SK-N-SH treated with all-trans-retinoic acid at 6 μM for 48 hours (cell line): ENCODE data around the gene CAV1.

Source experiments
- ATAC-seq: fragments of 200-7000 bp; cut with Tn5 transposase; 3 replicates; pipeline ENCODE4 v1.9.1; 2020; ENCODE audit warnings: mild to moderate bottlenecking, moderate library complexity
- ARNTL ChIP-seq: fragments of 450-650 bp; formaldehyde crosslinking; IDR thresholded peaks from 2 replicates; pipeline ENCODE4 v1.5.0; 2020; ENCODE audit warnings: low read depth, mild to moderate bottlenecking, moderate library complexity, borderline replicate concordance
- BACH2 ChIP-seq: fragments of 250-450 bp; sonication (Bioruptor Pico); IDR thresholded peaks from 2 replicates; pipeline ENCODE4 v1.9.0; 2021; ENCODE audit warnings: mild to moderate bottlenecking, borderline replicate concordance
- CSDC2 ChIP-seq: fragments of 250-450 bp; sonication (Bioruptor Pico); IDR thresholded peaks from 2 replicates; pipeline ENCODE4 v1.5.0; 2020; ENCODE audit warnings: mild to moderate bottlenecking, moderate library complexity
- CSRNP3 ChIP-seq: fragments of 250-450 bp; sonication (Bioruptor Pico); IDR thresholded peaks from 2 replicates; pipeline ENCODE4 v1.5.1; 2021; ENCODE audit warnings: mild to moderate bottlenecking, moderate library complexity
- ESRRG ChIP-seq: fragments of 250-450 bp; sonication (Bioruptor Pico); IDR thresholded peaks from 2 replicates; pipeline ENCODE4 v1.6.1; 2021; ENCODE audit warnings: mild to moderate bottlenecking
- GLIS3 ChIP-seq: fragments of 250-450 bp; sonication (Bioruptor Pico); IDR thresholded peaks from 2 replicates; pipeline ENCODE4 v1.5.0; 2020; ENCODE audit warnings: mild to moderate bottlenecking, moderate library complexity
- ISL1 ChIP-seq: fragments of 250-450 bp; sonication (Bioruptor Pico); IDR thresholded peaks from 2 replicates; pipeline ENCODE4 v2.1.2; 2022; ENCODE audit warnings: mild to moderate bottlenecking, moderate library complexity
- OSR1 ChIP-seq: fragments of 250-450 bp; sonication (Bioruptor Pico); IDR thresholded peaks from 2 replicates; pipeline ENCODE4 v1.8.0; 2022; ENCODE audit warnings: moderate library complexity, mild to moderate bottlenecking, inconsistent platforms
- PATZ1 ChIP-seq: fragments of 250-450 bp; sonication (Bioruptor Pico); IDR thresholded peaks from 2 replicates; pipeline ENCODE4 v1.8.0; 2020; ENCODE audit warnings: mild to moderate bottlenecking, moderate library complexity, borderline replicate concordance
- PPARA ChIP-seq: fragments of 250-450 bp; sonication (Bioruptor Pico); IDR thresholded peaks from 2 replicates; pipeline ENCODE4 v1.5.0; 2020; ENCODE audit warnings: mild to moderate bottlenecking, borderline replicate concordance
- RARB ChIP-seq: fragments of 250-450 bp; sonication (Bioruptor Pico); IDR thresholded peaks from 2 replicates; pipeline ENCODE4 v1.8.0; 2021; ENCODE audit warnings: mild to moderate bottlenecking, moderate library complexity
- SNAI2 ChIP-seq: fragments of 250-450 bp; sonication (Bioruptor Pico); IDR thresholded peaks from 2 replicates; pipeline ENCODE4 v1.5.0; 2020; ENCODE audit warnings: mild to moderate bottlenecking, moderate library complexity
- TOX ChIP-seq: fragments of 250-450 bp; sonication (Bioruptor Pico); IDR thresholded peaks from 2 replicates; pipeline ENCODE4 v1.8.0; 2021; ENCODE audit warnings: mild to moderate bottlenecking, moderate library complexity, borderline replicate concordance
- ZFP3 ChIP-seq: fragments of 250-450 bp; sonication (Bioruptor Pico); IDR thresholded peaks from 2 replicates; pipeline ENCODE4 v1.5.0; 2020; ENCODE audit warnings: mild to moderate bottlenecking, moderate library complexity
- ZFP30 ChIP-seq: fragments of 450-650 bp; formaldehyde crosslinking; IDR thresholded peaks from 2 replicates; pipeline ENCODE4 v1.5.0; 2022; ENCODE audit warnings: mild to moderate bottlenecking, moderate library complexity
- ZNF565 ChIP-seq: fragments of 450-650 bp; formaldehyde crosslinking; conservative IDR thresholded peaks from 2 replicates; pipeline ENCODE4 v1.5.0; 2020; ENCODE audit warnings: low read depth, mild to moderate bottlenecking, moderate library complexity
- ZNF70 ChIP-seq: fragments of 450-650 bp; formaldehyde crosslinking; IDR thresholded peaks from 2 replicates; pipeline ENCODE4 v1.5.0; 2020; ENCODE audit warnings: mild to moderate bottlenecking, moderate library complexity
- ZNF8 ChIP-seq: fragments of 450-650 bp; formaldehyde crosslinking; IDR thresholded peaks from 2 replicates; pipeline ENCODE4 v1.5.0; 2020; ENCODE audit warnings: mild to moderate bottlenecking, moderate library complexity
- TF ChIP-seq, protein P1 (sequence below): fragments of 250-450 bp; sonication (Bioruptor Pico); IDR thresholded peaks from 2 replicates; pipeline ENCODE4 v1.5.0; 2020; ENCODE audit warnings: mild to moderate bottlenecking, moderate library complexity
- TF ChIP-seq, protein P2 (sequence below): fragments of 250-450 bp; sonication (Bioruptor Pico); IDR thresholded peaks from 2 replicates; pipeline ENCODE4 v1.5.1; 2020; ENCODE audit warnings: low read depth, mild to moderate bottlenecking, moderate library complexity

Gene CAV1

GRCh38 chr7:116565981-116566380 is 41.1 kb downstream of the CAV1 start (continued):
- no peak for TF ChIP-seq ARNTL
- TF ChIP-seq, protein P1, sequence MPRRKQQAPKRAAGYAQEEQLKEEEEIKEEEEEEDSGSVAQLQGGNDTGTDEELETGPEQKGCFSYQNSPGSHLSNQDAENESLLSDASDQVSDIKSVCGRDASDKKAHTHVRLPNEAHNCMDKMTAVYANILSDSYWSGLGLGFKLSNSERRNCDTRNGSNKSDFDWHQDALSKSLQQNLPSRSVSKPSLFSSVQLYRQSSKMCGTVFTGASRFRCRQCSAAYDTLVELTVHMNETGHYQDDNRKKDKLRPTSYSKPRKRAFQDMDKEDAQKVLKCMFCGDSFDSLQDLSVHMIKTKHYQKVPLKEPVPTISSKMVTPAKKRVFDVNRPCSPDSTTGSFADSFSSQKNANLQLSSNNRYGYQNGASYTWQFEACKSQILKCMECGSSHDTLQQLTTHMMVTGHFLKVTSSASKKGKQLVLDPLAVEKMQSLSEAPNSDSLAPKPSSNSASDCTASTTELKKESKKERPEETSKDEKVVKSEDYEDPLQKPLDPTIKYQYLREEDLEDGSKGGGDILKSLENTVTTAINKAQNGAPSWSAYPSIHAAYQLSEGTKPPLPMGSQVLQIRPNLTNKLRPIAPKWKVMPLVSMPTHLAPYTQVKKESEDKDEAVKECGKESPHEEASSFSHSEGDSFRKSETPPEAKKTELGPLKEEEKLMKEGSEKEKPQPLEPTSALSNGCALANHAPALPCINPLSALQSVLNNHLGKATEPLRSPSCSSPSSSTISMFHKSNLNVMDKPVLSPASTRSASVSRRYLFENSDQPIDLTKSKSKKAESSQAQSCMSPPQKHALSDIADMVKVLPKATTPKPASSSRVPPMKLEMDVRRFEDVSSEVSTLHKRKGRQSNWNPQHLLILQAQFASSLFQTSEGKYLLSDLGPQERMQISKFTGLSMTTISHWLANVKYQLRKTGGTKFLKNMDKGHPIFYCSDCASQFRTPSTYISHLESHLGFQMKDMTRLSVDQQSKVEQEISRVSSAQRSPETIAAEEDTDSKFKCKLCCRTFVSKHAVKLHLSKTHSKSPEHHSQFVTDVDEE, result no peak
- no peak for TF ChIP-seq ZNF8 (CRISPR knock-in tag)
- no peak for TF ChIP-seq RARB
- no peak for TF ChIP-seq ZNF565 (CRISPR knock-in tag)

GRCh38 chr7:116566666-116567065 is 41.8 kb downstream of the CAV1 start:
- TF ChIP-seq SNAI2 (CRISPR knock-in tag), result no peak
- TF ChIP-seq ZNF70 (CRISPR knock-in tag), result no peak
- TF ChIP-seq ISL1 (CRISPR knock-in tag), result no peak
- TF ChIP-seq BACH2 (CRISPR knock-in tag), result no peak
- no peak for TF ChIP-seq ZNF8 (CRISPR knock-in tag)
- TF ChIP-seq RARB, result no peak
- TF ChIP-seq, all 23 proteins: peak for 0
- ATAC-seq, result no peak

GRCh38 chr7:116569737-116570136 is 44.9 kb downstream of the CAV1 start:
- peak; percentile 61 for ATAC-seq
- no peak for TF ChIP-seq PATZ1 (CRISPR knock-in tag)
- TF ChIP-seq BACH2 (CRISPR knock-in tag), result no peak
- no peak for TF ChIP-seq ZNF70 (CRISPR knock-in tag)
- no peak for TF ChIP-seq ZNF8 (CRISPR knock-in tag)
- no peak for TF ChIP-seq ZFP30 (CRISPR knock-in tag)
- no peak for TF ChIP-seq GLIS3
- no peak for TF ChIP-seq ZFP3
- no peak for TF ChIP-seq PPARA (CRISPR knock-in tag)
- no peak for TF ChIP-seq ZNF565 (CRISPR knock-in tag)
- TF ChIP-seq RARB, result no peak
- no peak for TF ChIP-seq OSR1
- no peak for TF ChIP-seq ISL1 (CRISPR knock-in tag)
- TF ChIP-seq, protein P1, result no peak
- no peak for TF ChIP-seq ESRRG (CRISPR knock-in tag)
- TF ChIP-seq CSRNP3, result no peak
- TF ChIP-seq CSDC2 (CRISPR knock-in tag), result no peak
- TF ChIP-seq, protein P2, sequence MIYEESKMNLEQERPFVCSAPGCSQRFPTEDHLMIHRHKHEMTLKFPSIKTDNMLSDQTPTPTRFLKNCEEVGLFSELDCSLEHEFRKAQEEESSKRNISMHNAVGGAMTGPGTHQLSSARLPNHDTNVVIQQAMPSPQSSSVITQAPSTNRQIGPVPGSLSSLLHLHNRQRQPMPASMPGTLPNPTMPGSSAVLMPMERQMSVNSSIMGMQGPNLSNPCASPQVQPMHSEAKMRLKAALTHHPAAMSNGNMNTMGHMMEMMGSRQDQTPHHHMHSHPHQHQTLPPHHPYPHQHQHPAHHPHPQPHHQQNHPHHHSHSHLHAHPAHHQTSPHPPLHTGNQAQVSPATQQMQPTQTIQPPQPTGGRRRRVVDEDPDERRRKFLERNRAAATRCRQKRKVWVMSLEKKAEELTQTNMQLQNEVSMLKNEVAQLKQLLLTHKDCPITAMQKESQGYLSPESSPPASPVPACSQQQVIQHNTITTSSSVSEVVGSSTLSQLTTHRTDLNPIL (CRISPR knock-in tag), result no peak
- TF ChIP-seq TOX (CRISPR knock-in tag), result no peak
- TF ChIP-seq ARNTL, result no peak
